DMS114 treated with DMSO at 0.1 percent for 48 hours (cell line): ENCODE measurements around the gene AKAP10.
"Not testable (repeated sequence)": the region's sequence is repeated elsewhere in the genome, so short reads cannot be mapped to it uniquely, and the experiment has no call there.

ENCODE experiments used
- DNase-seq: peaks from one replicate; lab custom pipeline; 2025; ENCODE audit not compliant: unreplicated experiment; lab: John Stamatoyannopoulos, UW

AKAP10 gene

DNA sequence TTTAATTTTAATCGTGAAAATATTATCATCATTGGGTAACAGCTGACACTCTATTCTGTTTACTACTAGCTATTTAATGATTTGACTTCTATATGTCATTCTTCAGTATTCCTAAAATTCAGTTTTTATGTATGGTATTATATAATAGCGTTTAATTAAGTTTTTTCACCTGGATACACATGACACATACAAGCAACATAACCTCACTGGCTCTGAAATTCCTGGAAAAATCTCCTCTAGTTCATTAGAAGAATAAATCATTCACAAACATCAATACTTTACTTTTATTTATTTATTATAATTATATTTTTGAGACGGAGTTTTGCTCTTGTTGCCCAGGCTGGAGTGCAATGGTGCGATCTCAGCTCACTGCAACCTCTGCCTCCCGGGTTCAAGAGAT lies 44.0 kb downstream of the AKAP10 start:
- no peak for DNase-seq

DNA sequence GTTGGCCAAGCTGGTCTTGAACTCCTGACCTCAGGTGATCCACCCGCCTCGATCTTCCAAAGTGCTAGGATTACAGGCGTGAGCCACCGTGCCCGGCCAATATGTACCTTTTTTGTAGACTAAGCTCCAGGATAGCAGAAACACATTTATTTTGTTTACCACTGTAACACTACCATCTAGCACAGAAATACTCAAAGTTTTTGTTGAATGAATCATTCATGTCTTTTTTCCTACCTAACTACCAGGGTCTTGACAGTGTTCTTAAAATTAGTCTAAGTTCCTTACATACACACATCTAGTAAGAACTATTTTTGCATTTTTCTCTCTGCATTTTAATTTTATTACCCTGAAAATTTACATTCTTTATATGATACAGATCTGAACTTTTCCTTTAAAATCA lies 44.4 kb downstream of the AKAP10 start:
- DNase-seq = no peak

DNA sequence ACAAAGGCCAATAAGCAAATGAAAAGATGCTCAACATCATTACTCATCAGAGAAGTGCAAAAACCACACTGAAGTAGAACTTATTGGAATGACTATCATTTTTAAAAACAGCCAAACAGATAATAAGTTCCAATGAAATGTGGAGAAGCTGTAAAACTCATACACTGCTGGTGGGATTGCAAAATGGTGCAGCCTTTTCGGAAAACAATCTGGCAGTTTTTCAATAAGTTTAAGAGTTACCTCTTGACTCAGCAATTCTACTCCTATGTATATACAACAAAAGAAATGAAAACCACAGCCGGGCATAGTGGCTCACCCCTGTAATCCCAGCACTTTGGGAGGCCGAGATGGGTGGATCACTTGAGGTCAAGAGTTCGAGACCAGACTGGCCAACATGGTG lies 49.3 kb downstream of the AKAP10 start:
- DNase-seq = no peak

DNA sequence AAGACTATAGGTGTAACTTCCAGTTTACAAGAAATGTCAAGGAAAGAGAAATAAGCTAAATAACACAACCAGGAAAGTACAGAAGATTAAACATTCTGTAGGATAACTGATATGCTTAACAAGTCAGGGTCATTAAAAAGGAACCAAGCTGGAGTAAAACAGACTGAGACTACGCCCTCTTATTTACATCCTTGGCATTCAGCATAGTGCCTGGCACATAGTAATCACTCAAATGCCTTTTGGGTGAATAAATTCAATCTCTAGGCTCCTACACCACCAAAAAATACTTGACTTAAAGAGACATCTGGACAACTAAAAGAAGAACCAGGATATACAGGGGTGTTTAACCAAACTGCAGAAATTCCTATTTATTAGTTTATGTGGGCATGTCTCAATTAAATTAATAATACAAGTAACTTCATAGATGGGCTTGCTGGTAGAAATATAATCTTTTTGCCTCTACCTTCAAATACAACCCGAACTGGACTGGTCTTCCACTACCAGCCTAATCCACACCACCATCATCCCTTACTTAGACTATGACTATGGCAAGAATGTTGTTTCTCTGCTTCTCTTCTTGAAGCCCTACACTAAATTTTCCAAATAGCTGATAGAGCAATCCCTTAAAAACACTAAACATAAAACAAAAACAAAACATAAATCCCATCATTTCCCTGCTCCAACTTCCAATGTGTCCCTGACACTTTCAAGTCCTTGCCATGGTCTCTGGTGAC lies 62.2 kb downstream of the AKAP10 start:
- DNase-seq = no peak

DNA sequence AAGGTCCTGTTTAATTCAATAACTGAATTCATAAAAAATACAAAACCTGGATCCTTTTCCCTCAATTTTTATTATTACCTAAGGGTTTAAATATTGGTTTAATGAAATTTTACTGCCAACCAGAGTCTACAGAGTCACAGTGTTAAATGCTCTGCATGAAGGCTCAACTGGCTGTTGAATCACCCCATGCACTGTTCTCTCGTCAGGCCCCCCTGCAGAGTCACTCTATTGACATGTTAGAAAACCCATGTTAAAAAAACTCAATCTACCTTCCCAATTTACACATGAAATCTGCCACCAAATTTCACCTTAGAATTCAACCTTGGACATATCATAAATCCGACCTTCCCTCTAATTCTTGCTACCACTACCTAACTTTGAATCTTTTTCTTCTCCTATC lies 66.6 kb downstream of the AKAP10 start:
- DNase-seq = no peak

DNA sequence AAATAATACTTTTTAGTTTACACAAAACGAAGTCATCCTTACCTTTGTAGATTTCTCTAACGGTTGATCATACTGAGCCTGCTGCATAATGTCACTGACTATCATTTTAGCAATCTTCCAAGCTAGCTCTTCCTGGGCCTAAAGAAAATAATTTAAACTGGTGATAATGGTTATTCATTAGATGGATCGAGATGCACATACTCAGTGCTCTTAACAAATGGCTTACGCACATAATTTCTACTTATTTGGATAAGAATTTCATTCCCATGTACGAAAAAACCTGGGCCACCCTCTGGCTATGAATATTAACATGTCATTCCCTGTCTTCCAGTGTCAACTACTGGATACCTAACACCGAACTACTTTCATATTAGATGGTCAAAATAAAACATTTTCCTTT lies 68.5 kb downstream of the AKAP10 start:
- no peak for DNase-seq

DNA sequence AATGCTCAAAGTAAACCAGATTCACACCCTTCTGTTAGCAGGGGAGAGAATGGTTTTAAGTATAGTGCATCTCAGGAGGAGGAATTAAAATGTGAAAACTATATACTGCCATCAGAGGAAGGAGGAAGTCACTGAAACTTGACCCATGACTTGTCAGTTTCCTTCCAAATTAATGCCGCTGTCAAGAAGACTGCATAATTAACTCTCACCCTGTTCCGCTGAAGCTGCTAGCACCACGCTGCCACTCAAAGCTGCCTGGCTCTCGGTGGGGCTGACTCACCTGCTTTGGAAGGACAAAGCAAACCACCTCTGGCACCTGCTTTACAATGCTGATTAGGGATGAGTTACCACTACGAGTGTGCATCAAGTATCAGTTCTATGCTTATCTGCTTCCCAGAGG lies 72.1 kb downstream of the AKAP10 start:
- DNase-seq = no peak

DNA sequence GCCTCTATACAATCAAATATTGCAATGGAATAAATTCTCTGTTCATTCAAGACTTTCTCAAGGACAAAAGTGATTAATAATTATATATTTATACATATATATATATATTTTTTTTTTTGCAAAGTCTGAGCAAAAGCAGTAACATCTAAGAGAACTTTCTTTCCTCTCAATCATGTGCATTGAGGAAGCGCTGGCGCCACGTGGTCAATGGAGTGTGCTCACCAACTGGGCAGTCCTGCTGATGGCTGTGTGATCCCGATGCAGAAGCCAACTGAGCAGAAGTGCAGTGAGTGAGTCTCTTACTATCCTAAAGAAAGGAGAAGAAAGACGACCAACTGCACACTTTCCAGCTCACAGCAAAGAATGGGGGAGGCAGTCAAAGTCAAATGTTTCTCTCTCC lies 72.7 kb downstream of the AKAP10 start:
- DNase-seq = no peak

DNA sequence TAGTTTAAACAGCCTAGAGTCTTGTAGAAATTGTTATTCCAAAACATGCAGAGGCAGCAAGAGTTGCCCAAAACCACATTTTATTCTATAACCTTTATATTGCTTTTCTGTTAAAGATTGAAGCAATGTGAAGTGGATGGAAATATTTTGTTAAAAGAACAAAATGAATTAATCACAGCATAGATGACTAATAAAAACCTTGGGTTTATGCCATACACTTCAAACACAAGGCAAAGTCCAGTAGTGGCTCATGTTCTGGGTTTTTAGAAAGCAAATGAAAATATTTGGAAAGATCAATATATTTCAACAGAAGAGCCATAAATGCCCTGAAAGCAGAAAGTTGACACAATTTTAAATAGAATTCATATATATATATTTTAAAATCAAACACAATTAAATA lies 73.2 kb downstream of the AKAP10 start:
- DNase-seq = no peak

DNA sequence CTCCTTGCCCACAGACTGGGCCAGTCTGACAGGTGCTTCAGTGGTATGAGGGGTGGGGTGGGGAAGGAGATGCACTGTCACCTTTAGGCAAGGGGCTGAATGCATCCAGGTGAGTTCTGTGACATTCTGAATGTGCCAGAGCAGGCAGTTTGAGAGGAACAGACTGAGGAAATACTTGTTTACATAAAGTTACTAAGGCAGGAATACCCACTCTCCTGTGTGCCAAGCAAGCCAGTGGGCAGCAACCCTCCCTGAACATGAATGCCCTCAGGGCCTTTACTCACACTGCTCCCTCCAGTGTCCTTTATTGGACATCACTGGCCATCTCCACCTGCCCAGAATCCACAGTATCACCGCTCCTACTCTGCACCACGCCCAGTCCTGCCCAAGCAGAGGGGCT lies 76.8 kb downstream of the AKAP10 start:
- DNase-seq = no peak

DNA sequence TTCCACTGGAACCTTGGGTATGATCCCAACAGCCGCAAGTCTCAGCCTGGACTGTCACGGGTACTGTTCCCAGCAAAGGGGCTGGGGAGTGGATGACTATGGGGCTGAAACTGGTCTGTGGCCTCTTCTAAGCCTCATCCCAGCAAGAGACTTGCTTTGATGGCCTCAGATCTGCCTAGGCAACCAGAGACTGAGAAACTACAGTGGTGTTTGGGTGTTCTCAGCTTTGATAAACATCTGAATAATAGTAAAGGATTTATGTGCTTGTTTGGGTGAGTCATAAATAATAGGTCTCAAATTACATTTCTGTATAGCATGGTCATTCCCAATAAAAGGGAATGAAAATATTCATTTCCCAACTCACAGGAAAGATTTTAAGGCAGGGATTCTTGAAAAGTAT lies 79.7 kb downstream of the AKAP10 start:
- no peak for DNase-seq

DNA sequence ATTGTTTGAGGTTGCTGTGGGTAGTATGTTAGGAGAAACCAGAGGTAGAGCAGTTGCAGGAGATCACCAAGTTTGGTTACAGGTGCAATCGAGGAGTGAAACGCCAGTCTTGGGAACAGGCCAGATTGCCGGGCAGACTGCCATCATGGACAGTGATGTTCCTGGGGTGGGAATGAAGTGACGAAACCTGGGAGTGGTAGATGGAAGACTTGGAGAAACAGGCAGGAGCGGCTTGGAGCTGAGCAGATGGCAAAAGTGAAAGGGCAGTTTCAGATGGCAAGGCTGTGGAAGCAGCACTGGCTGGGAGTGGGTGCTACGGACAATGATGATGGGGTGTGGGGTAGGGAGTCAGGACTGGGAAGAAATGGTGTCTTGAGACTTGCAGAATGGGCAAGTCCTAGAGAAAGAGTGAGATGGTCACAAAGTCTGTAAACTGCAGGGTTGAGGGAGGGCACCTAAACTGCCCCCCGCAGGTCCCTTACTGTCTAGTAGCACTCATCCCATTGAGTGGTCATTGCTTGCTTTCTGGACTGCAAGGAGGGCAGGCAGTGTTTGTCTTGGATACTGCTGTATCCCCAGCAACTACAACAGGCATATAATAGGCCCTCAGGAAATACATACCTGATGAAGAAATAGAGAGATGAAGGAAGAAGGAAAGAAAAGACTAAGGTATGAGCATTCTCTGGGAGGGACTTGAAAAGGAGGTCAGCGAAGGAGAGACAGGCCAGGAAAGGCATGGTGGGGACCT lies 80.4 kb downstream of the AKAP10 start:
- DNase-seq = no peak

DNA sequence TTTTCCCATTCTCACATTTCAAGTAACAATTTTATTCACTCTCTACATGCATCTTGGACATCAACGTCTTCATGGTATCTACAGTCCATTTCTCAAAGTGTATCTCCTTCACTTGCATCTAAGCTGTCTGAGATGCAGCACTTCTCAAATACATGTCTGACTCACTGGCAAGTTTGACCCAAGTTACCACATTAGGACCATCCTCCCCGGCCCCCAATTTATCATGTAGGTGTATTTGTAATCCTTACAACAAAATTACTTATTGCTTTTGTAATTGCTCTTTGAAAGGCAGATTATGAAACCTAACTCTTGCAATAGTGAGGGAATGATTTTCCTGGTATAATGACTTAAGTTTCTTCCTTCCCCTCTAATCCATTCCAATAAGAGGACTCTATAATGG lies 80.9 kb downstream of the AKAP10 start:
- no peak for DNase-seq

DNA sequence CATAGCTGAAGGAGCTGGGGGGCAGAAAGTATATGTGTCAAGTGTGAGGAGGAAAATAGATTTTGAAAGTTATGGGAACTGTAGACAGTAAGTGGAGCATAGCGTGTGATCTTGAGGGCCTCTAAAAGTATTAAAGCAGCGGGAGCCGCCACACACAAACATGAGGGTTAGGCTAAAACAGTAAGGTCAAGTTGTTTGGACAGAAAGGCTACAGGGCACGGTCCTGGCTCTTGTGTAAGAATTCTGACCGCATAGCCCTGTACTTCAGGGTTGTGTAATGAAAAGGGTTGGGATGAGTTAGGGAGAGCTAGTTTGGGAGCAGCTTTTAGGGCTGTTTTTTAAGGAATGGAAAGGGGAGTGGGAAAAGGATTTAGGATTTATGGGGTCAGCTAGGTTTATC lies 87.1 kb downstream of the AKAP10 start:
- DNase-seq = not testable (repeated sequence)

DNA sequence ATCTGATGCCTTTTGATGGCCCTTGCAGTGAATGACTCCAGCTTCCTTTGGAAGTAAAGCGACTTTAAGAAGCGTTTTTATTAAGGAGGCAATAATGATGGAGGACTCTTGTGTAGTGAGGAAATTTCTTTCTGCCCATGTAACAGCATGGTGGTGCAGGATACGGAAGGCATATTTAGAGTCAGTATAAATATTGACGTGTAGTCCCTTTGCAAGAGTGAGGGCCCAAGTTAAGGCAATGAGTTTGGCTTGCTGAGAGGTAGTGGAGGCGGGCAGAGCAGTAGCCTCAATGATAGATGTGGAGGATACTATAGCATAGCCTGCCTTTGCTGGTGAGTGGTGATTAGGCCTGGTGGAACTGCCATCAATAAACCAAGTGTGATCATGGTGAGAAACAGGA lies 87.6 kb downstream of the AKAP10 start:
- not testable (repeated sequence) for DNase-seq

DNA sequence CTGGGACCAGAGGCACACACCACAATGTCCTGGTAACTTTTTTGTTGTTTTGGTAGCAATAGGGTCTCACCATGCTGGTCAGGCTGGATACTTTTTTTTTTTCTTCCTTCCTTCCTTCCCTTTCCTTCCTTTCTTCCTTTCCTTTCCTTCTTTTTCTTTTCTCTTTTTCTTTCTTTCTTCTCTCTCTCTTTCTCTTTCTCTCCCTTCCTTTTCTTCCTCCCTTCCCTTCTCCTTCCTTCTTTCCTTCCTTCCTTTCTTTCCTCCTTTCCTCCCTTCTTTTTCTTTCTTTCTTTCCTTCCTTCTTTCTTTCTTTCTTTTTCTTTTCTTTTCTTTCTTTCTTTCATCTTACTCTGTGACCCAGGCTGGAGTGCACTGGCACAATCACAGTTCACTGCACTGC lies 91.5 kb downstream of the AKAP10 start:
- DNase-seq = no peak

DNA sequence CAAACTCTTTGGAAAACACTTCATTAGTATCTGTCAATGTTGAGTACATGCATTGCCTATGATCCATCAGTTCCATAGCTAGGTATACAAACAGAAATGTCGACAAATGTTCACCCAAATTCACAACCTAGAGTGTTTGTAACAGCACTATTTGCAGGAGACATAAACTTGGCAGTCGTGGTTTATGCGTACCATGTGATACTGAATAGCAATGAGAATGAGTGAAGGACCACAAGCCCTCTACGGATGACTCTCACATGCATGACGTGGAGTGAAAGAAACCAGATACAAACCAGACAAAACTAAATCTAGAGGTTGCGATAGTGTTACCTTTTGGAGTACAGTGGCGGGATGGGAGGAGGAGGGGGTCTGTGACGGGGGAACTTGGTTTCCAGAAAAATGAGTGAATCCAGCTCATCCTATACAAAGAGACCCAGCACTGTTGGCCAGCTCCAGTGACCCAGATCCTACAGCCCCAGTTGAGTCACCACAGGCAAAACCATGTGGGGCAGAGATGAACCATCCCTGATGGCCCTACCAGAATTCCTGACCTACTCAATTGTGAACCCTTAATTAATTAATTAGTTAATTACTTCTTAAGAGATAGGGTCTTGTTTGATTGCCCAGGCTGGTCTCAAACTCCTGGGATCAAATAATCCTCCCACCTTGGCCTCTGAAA lies 94.0 kb downstream of the AKAP10 start:
- no peak for DNase-seq

DNA sequence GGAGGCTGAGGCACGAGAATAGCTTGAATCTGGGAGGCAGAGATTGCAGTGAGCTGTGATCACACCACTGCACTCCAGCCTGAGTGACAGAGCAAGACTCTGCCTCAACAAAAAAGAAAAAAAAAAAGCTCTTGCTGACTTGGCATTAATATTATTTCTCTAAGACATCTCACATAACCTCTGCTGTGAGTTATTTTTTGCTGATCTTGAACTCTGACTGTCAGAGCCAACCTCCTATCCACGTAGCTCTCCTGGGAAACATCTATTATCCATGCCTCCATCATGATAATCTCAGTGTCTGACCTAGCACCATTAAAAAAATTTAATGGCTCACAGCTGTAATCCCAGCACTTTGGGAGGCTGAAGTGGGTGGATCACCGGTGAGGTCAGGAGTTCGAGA lies 97.2 kb downstream of the AKAP10 start:
- DNase-seq = no peak

DNA sequence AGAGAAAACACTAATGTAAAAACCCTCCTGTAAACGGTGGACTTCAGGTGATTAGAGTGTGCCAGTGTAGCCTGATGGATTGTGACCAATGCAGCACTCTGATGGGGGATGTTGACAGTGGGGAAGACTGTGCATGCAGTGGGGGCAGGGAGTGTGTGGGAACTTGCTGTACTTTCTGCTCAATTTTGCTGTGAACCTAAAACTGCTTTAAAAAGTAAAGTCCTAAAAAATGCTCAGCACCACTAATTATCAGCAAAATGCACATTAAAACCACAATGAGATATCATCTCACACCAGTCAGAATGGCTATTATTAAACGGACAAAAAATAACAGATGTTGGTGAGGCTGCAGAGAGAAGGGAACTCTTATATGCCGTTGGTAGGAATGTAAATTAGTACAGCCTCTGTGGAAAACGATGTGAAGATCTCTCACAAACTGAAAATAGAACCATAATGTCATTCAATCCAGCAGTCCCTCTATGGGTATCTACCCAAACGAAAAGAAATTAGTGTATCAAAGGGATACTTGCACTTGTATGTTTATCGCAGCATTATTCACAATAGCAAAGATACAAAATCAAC lies 100.2 kb downstream of the AKAP10 start:
- no peak for DNase-seq

DNA sequence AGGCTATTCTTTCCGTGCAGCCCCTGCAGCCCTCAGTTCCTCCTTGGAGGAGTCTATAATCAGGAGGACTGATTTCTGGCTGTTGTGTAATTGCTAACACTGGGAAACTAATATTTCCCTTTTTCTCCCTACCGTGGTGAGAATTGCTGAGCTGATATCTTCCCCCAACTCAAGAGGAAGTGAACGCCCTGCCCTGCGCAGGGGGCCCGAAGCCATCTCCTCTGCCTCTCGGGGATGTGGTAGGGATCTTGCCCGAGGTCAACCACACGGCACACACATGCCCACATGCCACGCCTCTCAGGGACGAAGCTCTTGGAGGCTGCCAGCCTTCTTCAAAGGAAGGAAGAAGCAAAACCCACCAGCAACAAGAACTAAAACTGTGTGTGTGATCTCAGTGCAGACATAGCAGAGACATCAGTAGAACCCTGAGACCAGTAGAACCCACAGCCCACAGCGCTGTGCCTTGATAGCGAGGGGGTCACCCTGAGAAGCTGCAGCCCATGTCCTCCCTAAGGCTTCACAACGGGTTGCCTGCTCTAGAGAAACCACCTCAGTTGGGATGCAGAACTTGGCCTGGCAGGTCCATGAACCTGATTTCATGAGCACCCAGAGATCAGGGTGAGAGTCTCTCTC lies 101.0 kb downstream of the AKAP10 start:
- no peak for DNase-seq

DNA sequence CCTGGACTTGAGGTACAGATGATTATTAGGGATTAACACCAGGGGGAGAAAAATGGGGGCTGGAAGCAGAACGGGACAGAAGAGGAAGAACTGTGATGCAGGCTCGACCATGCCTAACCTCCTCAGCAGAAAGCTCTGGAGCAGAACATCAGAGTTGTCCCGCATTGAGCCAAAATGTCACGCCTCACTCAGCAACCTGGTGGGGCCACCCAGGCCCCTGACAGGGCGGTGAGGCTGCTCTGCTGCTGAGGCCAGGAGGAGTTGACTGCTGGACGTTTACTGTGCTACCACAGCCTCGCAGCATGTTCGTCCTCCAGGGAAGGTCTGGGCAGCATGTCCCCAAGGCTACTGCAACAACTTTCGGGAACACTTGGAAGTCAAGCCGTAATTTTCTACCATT lies 103.4 kb downstream of the AKAP10 start:
- DNase-seq = no peak
